ENCODE measurements around the gene DBT.

DNA sequence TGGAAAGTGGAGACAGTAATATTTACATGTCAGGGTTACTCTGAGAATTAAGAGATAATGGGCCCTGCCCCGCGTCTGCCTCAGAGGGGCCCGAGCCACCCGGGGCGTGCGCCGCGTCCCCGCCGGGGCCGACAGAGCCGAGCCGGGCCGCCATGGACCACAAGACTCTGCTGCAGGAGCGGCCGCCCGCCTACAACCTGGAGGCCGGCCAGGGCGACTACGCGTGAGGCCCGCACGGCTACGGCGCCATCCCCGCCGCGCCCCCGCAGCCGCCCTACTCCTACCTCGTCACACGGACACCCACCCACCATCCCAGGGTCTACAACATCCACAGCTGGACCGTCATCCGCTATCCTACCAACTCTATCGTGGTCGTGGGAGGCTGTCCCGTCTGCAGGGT lies 36.5 kb downstream of the DBT start:
- TF ChIP-seq, protein P1, sequence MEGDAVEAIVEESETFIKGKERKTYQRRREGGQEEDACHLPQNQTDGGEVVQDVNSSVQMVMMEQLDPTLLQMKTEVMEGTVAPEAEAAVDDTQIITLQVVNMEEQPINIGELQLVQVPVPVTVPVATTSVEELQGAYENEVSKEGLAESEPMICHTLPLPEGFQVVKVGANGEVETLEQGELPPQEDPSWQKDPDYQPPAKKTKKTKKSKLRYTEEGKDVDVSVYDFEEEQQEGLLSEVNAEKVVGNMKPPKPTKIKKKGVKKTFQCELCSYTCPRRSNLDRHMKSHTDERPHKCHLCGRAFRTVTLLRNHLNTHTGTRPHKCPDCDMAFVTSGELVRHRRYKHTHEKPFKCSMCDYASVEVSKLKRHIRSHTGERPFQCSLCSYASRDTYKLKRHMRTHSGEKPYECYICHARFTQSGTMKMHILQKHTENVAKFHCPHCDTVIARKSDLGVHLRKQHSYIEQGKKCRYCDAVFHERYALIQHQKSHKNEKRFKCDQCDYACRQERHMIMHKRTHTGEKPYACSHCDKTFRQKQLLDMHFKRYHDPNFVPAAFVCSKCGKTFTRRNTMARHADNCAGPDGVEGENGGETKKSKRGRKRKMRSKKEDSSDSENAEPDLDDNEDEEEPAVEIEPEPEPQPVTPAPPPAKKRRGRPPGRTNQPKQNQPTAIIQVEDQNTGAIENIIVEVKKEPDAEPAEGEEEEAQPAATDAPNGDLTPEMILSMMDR (conservative IDR thresholded peaks at IDR 0.05) = no peak
- no peak for TF ChIP-seq ZFX (IDR thresholded peaks at IDR 0.05)
